Parathyroid adenoma (tissue), 2 donors: Measurements from ENCODE around the gene ZMIZ1.
"Not testable (repeated sequence)": the region's sequence is repeated elsewhere in the genome, so short reads cannot be mapped to it uniquely, and the experiment has no call there.

Experiments
- H2AFZ ChIP-seq: fragments of 300-600 bp; sonication (generic); one replicate; pipeline ENCODE4 v1.7.0; 2017; ENCODE audit warnings: antibody characterized with exemption, mild to moderate bottlenecking
- H3K27ac ChIP-seq: fragments of 300-600 bp; sonication (generic); one replicate; pipeline ENCODE4 v1.7.0; 2017
- H3K27me3 ChIP-seq: fragments of 300-600 bp; sonication (generic); one replicate; pipeline ENCODE4 v1.7.0; 2017; ENCODE audit warnings: low read length; ENCODE audit not compliant: control insufficient read depth, insufficient read depth
- H3K36me3 ChIP-seq: fragments of 300-600 bp; sonication (generic); one replicate; pipeline ENCODE4 v1.7.0; 2017; ENCODE audit warnings: low read length; ENCODE audit not compliant: control insufficient read depth, insufficient read depth
- H3K4me1 ChIP-seq: fragments of 300-600 bp; sonication (generic); one replicate; pipeline ENCODE4 v1.7.0; 2017; ENCODE audit warnings: control low read depth
- H3K4me2 ChIP-seq: fragments of 300-600 bp; sonication (generic); one replicate; pipeline ENCODE4 v1.7.0; 2017; ENCODE audit warnings: low read length
- H3K4me3 ChIP-seq: fragments of 300-600 bp; sonication (generic); one replicate; pipeline ENCODE4 v1.7.0; 2017; ENCODE audit warnings: low read depth, low read length
- H3K79me2 ChIP-seq: fragments of 300-600 bp; sonication (generic); one replicate; pipeline ENCODE4 v1.7.0; 2017; ENCODE audit warnings: control low read depth
- H3K9ac ChIP-seq: fragments of 300-600 bp; sonication (generic); one replicate; pipeline ENCODE4 v1.7.0; 2017; ENCODE audit warnings: mild to moderate bottlenecking
- H3K9me3 ChIP-seq: fragments of 300-600 bp; sonication (generic); one replicate; pipeline ENCODE4 v1.7.0; 2017; ENCODE audit warnings: low read length; ENCODE audit not compliant: control insufficient read depth
- CTCF ChIP-seq: fragments of 300-600 bp; sonication (generic); IDR thresholded peaks from one replicate; pipeline ENCODE4 v1.7.0; 2017; ENCODE audit warnings: antibody characterized with exemption, mild to moderate bottlenecking
- donor health status: primary hyperparathyroidism.

ZMIZ1 gene

DNA sequence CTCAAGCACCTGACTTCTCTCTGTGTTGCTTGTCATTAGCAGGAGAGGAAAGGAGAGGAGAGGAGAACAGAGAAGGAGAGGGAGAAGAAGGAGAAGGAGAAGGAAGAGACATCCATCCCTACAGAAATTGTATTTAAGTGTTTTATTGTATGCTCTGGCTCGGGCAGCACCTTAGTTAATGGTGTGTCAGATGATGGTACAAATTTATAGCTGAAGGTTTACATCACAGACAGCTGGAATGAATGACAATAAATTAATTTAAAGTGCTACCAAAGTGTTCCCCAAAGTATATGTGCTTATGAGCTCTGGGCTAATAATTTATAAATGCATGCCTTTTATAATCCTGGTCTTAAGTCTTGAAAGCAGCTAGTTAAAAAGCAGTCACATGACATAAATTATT lies 38.1 kb upstream of the ZMIZ1 start:
- H2AFZ ChIP-seq, result no peak overlapping the region
- no peaks in the 10 kb centered on the region for H3K27me3 ChIP-seq

GRCh38 chr10:79031723-79032122 lies 37.0 kb upstream of the ZMIZ1 start:
- Histone ChIP-seq H3K4me3 (no peak overlapping the region), H3K4me2 (no peak overlapping the region), H3K9ac (no peak overlapping the region), H2AFZ (no peak overlapping the region), H3K9me3 (no peaks in the 10 kb centered on the region), H3K4me1 (no peaks in the 10 kb centered on the region), H3K79me2 (no peaks in the 10 kb centered on the region), H3K27me3 (no peaks in the 10 kb centered on the region), H3K27ac (no peak overlapping the region), H3K36me3 (no peaks in the 10 kb centered on the region)
- no peak for TF ChIP-seq CTCF

More for the DNA sequence above, 38.1 kb upstream of the ZMIZ1 start:
- no peak for TF ChIP-seq CTCF
- no peak overlapping the region for H3K4me3 ChIP-seq
- H3K79me2 ChIP-seq, result no peaks in the 10 kb centered on the region
- H3K4me1 ChIP-seq, result no peaks in the 10 kb centered on the region
- no peak overlapping the region for H3K9ac ChIP-seq
- H3K4me2 ChIP-seq, result no peak overlapping the region
- H3K27ac ChIP-seq, result no peak overlapping the region
- no peaks in the 10 kb centered on the region for H3K36me3 ChIP-seq
- no peaks in the 10 kb centered on the region for H3K9me3 ChIP-seq

GRCh38 chr10:79034271-79034876 lies 34.4 kb upstream of the ZMIZ1 start:
- H3K9me3 ChIP-seq, result no peaks in the 10 kb centered on the region
- no peaks in the 10 kb centered on the region for H3K4me1 ChIP-seq
- no peaks in the 10 kb centered on the region for H3K27me3 ChIP-seq
- no peak overlapping the region for H2AFZ ChIP-seq
- no peak for TF ChIP-seq CTCF
- H3K79me2 ChIP-seq, result no peaks in the 10 kb centered on the region
- no peak overlapping the region for H3K27ac ChIP-seq
- H3K4me2 ChIP-seq, result no peak overlapping the region
- H3K9ac ChIP-seq, result no peak overlapping the region
- H3K4me3 ChIP-seq, result no peak overlapping the region
- H3K36me3 ChIP-seq, result no peaks in the 10 kb centered on the region

GRCh38 chr10:79036416-79036815 lies 32.4 kb upstream of the ZMIZ1 start:
- H3K27me3 ChIP-seq, H3K4me3 ChIP-seq, H3K9me3 ChIP-seq, H3K4me1 ChIP-seq, H2AFZ ChIP-seq, H3K79me2 ChIP-seq, H3K36me3 ChIP-seq, H3K27ac ChIP-seq, H3K9ac ChIP-seq, H3K4me2 ChIP-seq: not testable (repeated sequence)

DNA sequence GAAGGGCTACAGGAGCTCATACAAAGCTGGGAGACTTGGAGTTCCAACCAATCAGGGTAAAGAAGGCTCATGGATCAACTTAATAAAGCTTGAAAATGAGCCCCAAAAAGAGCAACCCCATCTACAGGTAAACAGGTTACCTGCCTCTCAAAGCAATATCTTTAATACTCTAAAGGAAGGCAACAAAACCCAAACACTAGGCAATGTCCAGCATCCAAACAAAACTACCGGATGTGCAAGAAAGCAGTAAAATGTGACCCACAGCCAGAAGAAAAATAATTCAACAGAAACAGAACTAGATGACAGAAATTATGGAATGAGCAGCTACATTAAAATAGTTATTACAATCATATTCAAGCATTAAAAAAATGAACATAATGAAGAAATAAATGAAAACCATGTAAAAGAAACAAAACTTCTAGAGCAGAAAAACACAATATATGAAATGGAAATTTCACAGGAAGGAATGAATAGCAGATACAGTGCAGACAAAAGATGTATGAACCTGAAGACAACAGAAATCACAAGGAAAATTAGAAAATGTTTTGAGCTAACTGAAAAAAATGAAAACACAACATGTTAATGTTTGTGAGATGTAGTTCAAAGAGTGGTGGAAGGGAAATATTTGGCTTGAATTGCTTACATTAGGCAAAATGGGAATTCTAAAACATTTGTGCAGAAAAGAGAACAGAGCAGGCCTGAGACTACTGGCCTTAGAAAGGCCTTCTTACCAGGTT lies 30.5 kb upstream of the ZMIZ1 start:
- TF ChIP-seq CTCF, result no peak
- no peaks in the 10 kb centered on the region for H3K9me3 ChIP-seq
- no peak overlapping the region for H3K4me2 ChIP-seq
- no peaks in the 10 kb centered on the region for H3K27me3 ChIP-seq
- peak overlapping the region; percentile 4 for H2AFZ ChIP-seq
- H3K9ac ChIP-seq, result no peak overlapping the region
- H3K4me3 ChIP-seq, result no peak overlapping the region
- H3K27ac ChIP-seq, result no peak overlapping the region
- no peaks in the 10 kb centered on the region for H3K36me3 ChIP-seq
- H3K79me2 ChIP-seq, result no peaks in the 10 kb centered on the region
- no peaks in the 10 kb centered on the region for H3K4me1 ChIP-seq
